Fibroblast of villous mesenchyme (primary cell): Measurements from ENCODE around the gene VWF. TPM values are rescaled to one million over a fixed set of nuclear protein-coding genes. Genes with fewer than 3 reads are reported as not detected.

Experiments
- DNase-seq: peaks from one replicate; pipeline ENCODE4 v3.0.0-alpha.2; 2010; ENCODE audit warnings: low read depth
- H3K4me3 ChIP-seq: 2 replicates; pipeline ENCODE4 v1.5.1; 2011; ENCODE audit warnings: low read depth, mild to moderate bottlenecking, low read length
- total RNA-seq: library from RNA; depleted of rRNA; stranded (reverse); fragments of >200 nt; gene quantifications from 2 replicates; pipeline ENCODE4 v1.2.3, GENCODE V29; 2012
- TF ChIP-seq, protein P1 (sequence below): IDR thresholded peaks from 2 replicates; pipeline ENCODE4 v1.5.1; 2012; ENCODE audit warnings: low read depth, mild to moderate bottlenecking, low read length; ENCODE audit not compliant: insufficient read depth

The VWF gene
- total RNA-seq, 1 donor, result under 0.01 TPM

DNA sequence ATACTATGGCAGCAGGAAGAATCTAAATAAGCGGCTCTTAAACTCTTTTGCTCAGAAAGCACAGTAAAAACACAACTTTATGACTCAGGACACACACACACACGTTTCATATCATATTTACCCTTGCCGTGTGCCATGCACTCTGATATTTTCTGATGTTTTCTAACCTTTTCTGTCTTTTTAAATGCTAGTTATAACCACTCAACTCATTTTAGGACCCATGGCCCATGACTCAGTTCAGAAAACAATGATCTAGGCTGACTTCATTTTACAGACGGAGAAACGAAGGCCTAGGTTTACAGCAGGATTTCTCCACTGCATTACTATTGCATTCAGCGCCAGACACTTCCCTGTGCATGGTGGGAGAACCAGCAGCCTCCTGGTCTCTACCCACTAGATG, 9.1 kb downstream of the VWF start:
- H3K4me3 ChIP-seq, result no peak overlapping the region
- TF ChIP-seq, protein P1, sequence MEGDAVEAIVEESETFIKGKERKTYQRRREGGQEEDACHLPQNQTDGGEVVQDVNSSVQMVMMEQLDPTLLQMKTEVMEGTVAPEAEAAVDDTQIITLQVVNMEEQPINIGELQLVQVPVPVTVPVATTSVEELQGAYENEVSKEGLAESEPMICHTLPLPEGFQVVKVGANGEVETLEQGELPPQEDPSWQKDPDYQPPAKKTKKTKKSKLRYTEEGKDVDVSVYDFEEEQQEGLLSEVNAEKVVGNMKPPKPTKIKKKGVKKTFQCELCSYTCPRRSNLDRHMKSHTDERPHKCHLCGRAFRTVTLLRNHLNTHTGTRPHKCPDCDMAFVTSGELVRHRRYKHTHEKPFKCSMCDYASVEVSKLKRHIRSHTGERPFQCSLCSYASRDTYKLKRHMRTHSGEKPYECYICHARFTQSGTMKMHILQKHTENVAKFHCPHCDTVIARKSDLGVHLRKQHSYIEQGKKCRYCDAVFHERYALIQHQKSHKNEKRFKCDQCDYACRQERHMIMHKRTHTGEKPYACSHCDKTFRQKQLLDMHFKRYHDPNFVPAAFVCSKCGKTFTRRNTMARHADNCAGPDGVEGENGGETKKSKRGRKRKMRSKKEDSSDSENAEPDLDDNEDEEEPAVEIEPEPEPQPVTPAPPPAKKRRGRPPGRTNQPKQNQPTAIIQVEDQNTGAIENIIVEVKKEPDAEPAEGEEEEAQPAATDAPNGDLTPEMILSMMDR, result no peak
- DNase-seq, result no peak

DNA sequence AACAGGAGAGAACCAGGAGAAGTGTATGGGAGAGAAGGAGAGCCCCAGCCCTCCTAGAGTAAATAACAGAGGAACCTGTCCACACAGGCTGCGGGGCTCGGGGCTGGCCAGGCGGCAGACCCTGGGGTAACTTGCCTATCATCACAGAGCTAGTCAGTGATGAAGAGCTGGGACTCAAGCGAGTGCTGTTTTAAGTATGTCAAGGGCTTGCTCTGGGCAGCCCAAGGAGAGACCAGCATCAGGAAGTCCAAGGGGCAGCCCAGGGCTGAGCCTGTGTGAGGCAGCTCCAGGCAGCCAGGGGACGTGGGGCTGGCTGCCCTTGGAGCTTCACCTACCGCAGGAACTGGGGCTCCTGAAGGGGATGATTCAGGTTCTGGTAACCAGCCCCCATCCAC, 10.0 kb downstream of the VWF start:
- DNase-seq, result no peak
- H3K4me3 ChIP-seq, result no peak overlapping the region
- TF ChIP-seq, protein P1, result no peak

DNA sequence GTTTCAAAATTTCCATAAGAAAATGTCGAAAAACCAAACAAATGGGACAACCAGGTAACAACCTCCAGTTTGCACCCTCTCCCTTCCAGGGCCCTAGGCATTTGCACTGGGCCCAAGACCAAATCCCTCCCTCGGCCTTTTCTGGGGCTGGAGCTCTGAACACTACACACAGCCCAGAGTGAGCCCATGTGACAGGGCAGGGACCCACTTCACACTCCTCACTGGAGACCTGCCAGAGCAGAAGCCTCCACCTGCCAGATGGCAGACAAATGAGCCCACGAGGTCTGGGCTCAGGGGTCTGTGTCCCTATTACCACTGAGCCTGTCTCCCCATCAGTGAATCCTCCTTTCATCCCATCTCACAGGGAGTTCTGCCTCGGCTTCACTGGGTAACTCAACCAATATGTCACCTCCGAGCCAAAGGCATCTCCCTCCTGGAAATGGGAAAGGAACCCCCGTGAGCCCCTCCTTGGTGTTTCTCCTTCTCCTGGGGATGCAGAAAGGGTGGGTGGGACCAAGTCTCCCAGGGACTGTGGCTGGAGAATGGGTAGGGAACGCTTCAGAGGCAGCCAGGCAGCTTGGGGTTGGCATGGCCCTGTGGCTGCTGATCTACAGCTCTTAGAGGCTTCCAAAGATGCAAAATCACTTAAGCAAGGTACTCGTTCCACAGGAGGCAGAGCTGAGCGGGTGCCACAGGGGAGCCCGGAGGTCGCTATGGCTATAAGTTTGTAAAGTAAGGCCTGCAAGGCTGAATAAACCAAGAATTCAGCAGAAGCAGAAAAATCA, 10.6 kb downstream of the VWF start:
- no peak overlapping the region for H3K4me3 ChIP-seq
- TF ChIP-seq, protein P1, result no peak
- no peak for DNase-seq

DNA sequence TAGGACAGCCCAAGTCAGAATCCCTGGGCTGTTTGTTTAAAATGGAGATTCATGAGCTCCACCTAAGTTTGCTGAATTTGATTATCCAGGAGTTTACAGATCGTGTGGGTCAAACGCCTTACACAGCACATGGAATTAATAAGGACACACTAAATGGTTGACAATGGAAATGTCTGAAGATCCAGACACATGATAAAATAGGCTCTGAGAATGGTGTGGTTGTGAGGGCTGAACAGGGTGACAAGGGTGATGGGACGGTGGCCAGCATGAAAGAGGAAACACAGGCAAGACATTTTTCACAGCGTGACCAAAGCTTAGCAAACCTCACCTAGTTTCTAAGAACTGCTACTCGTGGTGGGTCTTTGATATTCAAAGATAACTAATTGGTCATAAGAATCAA, 12.5 kb downstream of the VWF start:
- TF ChIP-seq, protein P1, result no peak
- no peak for DNase-seq
- H3K4me3 ChIP-seq, result no peak overlapping the region

DNA sequence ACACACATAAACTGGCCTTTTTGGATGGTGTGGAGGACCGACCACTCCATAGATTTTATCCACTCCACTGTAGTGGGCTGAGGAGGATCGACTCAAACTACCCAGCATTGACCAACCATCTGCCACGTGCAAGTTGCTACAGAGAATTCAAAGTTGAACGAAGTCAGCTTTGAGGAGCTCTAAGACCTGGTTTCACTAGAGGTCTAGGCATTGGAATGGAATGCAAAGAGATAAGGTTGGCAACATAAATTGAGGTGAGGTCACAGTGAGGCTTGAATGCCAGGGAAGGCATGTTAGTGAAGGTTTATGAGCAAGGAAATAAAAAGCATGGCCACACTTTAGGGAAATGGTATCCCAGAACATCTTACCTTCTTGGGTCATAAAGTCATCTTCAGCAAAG, 14.5 kb downstream of the VWF start:
- DNase-seq, result peak; percentile 22
- H3K4me3 ChIP-seq, result no peak overlapping the region
- TF ChIP-seq, protein P1, result no peak

DNA sequence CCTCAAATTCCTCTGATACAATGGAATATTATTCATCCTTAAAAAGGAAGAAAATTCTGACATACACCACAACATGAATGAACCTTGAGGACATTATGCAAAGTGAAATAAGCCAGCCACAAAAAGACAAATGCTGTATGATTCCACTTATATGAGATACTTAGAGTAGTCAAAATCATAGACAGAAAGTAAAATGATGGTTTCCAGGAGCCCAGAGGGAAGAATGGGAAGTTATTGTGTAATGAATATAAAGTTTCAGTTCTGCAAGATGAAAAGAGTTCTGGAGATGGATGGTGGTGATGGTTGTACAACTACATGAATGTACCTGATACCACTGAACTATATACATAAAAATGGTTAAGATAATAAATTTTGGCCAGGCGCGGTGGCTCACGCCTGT, 18.3 kb downstream of the VWF start:
- no peak for DNase-seq
- H3K4me3 ChIP-seq, result no peak overlapping the region
- TF ChIP-seq, protein P1, result no peak

DNA sequence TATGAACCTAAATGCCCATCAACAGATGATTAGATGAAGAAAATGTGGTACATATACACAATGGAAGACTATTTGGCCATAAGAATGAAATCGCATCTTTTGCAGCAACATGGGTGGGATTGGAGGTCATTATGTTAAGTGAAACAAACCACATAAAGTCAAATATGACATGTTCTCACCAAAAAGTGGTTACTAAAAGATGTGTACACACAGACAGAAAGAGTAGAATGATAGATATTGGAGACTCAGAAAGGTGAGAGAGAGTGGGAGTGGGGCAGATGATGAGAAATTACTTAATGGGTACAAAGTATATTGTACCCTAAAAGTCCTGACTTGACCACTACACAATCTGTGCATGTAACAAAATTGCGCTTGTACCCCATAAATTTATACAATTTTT, 19.6 kb downstream of the VWF start:
- no peak overlapping the region for H3K4me3 ChIP-seq
- TF ChIP-seq, protein P1, result no peak
- DNase-seq, result no peak
